Ovary (tissue), 9 donors: Measurements from ENCODE around the gene NUDCD3. TPM values are rescaled to one million over a fixed set of nuclear protein-coding genes. Genes with fewer than 3 reads are reported as not detected.

Source experiments
- DNase-seq, 5 donors: peaks; one replicate each; pipeline ENCODE4 v3.0.0-alpha.2; 2019 to 2020
- H3K27ac ChIP-seq, 2 donors: fragments of 200-600 bp; one replicate each; pipeline versions ENCODE4 v1.5.1 to v1.8.0; 2019 to 2022
- H3K27me3 ChIP-seq: fragments of 200-600 bp; one replicate; pipeline ENCODE4 v1.8.0; 2022
- H3K36me3 ChIP-seq: fragments of 200-600 bp; sonication (generic); one replicate; pipeline ENCODE4 v1.5.1; 2019
- H3K4me1 ChIP-seq: one replicate; pipeline ENCODE4 v1.8.1; 2013; ENCODE audit warnings: mild to moderate bottlenecking, moderate library complexity; ENCODE audit not compliant: insufficient read depth
- H3K4me3 ChIP-seq: fragments of 200-600 bp; sonication (generic); one replicate; pipeline ENCODE4 v1.5.1; 2017
- H3K9me3 ChIP-seq, 2 donors: fragments of 200-600 bp in 1 of 2; sonication (generic) in 1 of 2; one replicate each; pipeline versions ENCODE4 v1.5.1 to v1.8.1; 2013 to 2019; ENCODE audit warnings: mild to moderate bottlenecking in 1 of 2, moderate library complexity in 1 of 2
- CTCF ChIP-seq, 3 donors: fragments of 450-650 bp in 2 of 3; fragments of 200-600 bp in 1 of 3; IDR thresholded peaks; one replicate each; pipeline versions ENCODE4 v1.5.1 to v1.8.0; 2016 to 2022; ENCODE audit warnings: antibody characterized with exemption in 3 of 3, mild to moderate bottlenecking in 1 of 3
- EP300 ChIP-seq: sonication (generic); formaldehyde crosslinking; IDR thresholded peaks from one replicate; pipeline ENCODE4 v1.6.1; 2017; ENCODE audit warnings: antibody characterized with exemption
- POLR2A ChIP-seq: fragments of 450-650 bp; IDR thresholded peaks from one replicate; pipeline ENCODE4 v1.6.1; 2017; ENCODE audit warnings: antibody characterized with exemption, mild to moderate bottlenecking, moderate library complexity
- WGBS, 3 donors: extraction: QIAGEN DNeasy Blood & Tissue Kit in 1 of 3; methylation state at CpG; one replicate each; pipeline versions ENCODE4 v1.1.5 to v1.1.7; 2013 to 2017; 5-methylcytosine and 5-hydroxymethylcytosine counted together
- intact Hi-C, 4 donors: fragments of 100-400 bp; cut with DNase I; formaldehyde crosslinking; loops; one replicate each; pipeline versions ENCODE4 v1.11.0 to v1.15.1; 2022 to 2023
- polyA plus RNA-seq, 2 donors: library from polyadenylated mRNA; stranded (reverse); fragments of 200-250 nt in 1 of 2; fragments of 350-450 nt in 1 of 2; fragmentation: Illumina TruSeq in 1 of 2; extraction: RNeasy Lipid Tissue Mini Kit (QIAGEN cat#74804) in 1 of 2; gene quantifications; one replicate each; pipeline ENCODE4 v1.2.3, GENCODE V29; 2013 to 2014
- total RNA-seq, 7 donors: library from RNA; depleted of rRNA in 2 of 7; stranded (reverse); fragments of >200 nt in 2 of 7; fragmentation: NEBNext Ultra II Directional in 3 of 7; extraction: Animal tissue kit (Norgen Biotek cat#: 25700) in 3 of 7; gene quantifications; one replicate each; pipeline versions ENCODE4 v1.1.0 to v1.2.4, GENCODE V29; 2016 to 2023
- donor health status: DM: no; HTN: no; CAD: no; lungs with moderate emphysema.
- donor health status: DM: no; HTN: no; CAD: no.
- donor health status: Bipolar disorder and iron deficiency.
- donor health status: DM: yes; HTN: yes; CAD: no.
- donor health status: DM: no; HTN: no; CAD: no.
- donor health status: DM: yes; HTN: yes; CAD: no.

NUDCD3 gene
- total and polyA plus RNA-seq, 9 donors: 32.1 to 117 (median 102) TPM

DNA sequence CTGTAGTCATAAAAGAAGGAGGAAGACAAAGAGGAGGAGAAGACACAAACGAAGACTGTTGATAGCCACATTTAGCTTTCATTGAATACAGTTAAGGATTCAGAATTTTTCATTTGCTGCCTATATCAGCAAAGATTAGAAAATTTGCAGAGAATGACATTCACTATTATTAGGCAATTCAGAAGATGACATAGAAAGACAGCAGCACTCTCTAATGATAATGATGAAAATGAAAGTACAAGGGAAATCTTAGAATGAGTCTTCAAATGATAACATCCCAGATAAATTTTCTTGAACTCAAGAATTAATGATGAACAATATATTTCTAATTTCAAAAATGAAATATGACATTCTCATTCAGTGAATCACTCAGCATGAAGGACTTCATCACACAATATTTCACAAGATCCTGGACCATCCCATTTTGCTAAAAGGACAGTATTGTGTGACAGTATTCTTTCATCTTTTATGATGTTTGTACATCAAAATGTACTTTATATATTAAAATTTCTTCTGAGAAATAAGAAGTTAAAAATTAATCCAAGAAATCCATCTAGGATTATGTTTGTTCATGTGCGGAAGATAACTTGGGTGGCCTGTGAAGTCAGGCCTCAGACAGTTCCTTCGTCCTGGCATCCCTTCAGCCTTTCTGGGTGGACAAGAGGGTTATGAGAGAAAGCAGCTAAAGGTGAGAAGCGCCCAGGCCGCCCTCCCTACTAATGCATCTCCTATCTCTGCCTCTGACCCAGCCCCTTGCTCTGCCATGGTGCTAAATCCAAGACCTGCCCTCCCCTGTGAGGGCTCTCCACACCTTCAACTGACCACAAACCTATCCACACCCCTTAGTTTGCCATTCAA lies 117.7 kb downstream of the NUDCD3 start:
- H3K27ac ChIP-seq: no peak overlapping the region
- no peak overlapping the region for H3K4me3 ChIP-seq
- H3K27me3 ChIP-seq: no peaks in the 10 kb centered on the region
- no peaks in the 10 kb centered on the region for H3K9me3 ChIP-seq
- no peak for DNase-seq
- intact Hi-C loops: no loop called here
- no peaks in the 10 kb centered on the region for H3K36me3 ChIP-seq
- no peaks in the 10 kb centered on the region for H3K4me1 ChIP-seq
- 74 to 79% (median 74%) methylated on average over 5 of the region's 5 CpGs for WGBS, 3 donors
- TF ChIP-seq POLR2A (no peak), EP300 (no peak)

DNA sequence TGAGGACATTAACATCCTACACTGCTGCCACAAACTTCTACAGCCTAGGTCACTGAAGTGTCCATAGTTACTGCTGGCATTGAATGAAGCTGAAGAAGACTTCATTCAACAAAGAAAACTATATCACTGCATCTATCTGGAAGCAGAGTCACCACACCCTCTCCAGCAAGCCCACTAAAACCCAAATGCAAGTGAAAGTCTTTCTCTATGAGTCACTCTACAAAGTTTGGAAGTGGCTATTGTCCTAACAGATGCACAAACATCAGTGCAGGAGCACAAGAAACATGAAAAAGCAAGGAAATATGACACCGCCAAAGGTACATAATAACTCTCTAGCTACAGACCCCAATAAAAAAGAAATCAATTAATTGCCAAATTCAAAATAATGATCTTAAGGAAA lies 121.6 kb downstream of the NUDCD3 start:
- Histone ChIP-seq H3K36me3 (no peaks in the 10 kb centered on the region), H3K4me3 (no peak overlapping the region), H3K27me3 (no peaks in the 10 kb centered on the region), H3K9me3 (no peaks in the 10 kb centered on the region), H3K27ac (no peak overlapping the region), H3K4me1 (no peaks in the 10 kb centered on the region)
- DNase-seq: no peak
- WGBS, 3 donors: 86 to 96% (median 95%) methylated on average over 1 of the region's 1 CpG
- TF ChIP-seq CTCF (IDR thresholded peaks at IDR 0.05): no peak
- TF ChIP-seq EP300: no peak
- no peak for TF ChIP-seq POLR2A
- intact Hi-C loops: no loop called here

GRCh38 chr7:44368455-44368854 lies 122.0 kb downstream of the NUDCD3 start:
- H3K27ac ChIP-seq: no peak overlapping the region
- no peak for DNase-seq
- intact Hi-C loops: no loop called here
- H3K4me1 ChIP-seq: no peaks in the 10 kb centered on the region
- no peaks in the 10 kb centered on the region for H3K36me3 ChIP-seq
- H3K9me3 ChIP-seq: no peaks in the 10 kb centered on the region
- no peak overlapping the region for H3K4me3 ChIP-seq
- TF ChIP-seq POLR2A (no peak), CTCF (IDR thresholded peaks at IDR 0.05) (no peak), EP300 (no peak)
- H3K27me3 ChIP-seq: no peaks in the 10 kb centered on the region

GRCh38 chr7:44367475-44368043 lies 122.9 kb downstream of the NUDCD3 start:
- no peak overlapping the region for H3K27ac ChIP-seq
- intact Hi-C loops: no loop called here
- no peak overlapping the region for H3K4me3 ChIP-seq
- H3K36me3 ChIP-seq: no peaks in the 10 kb centered on the region
- no peak for DNase-seq
- no peaks in the 10 kb centered on the region for H3K4me1 ChIP-seq
- no peaks in the 10 kb centered on the region for H3K9me3 ChIP-seq
- H3K27me3 ChIP-seq: no peaks in the 10 kb centered on the region
- TF ChIP-seq CTCF (IDR thresholded peaks at IDR 0.05): no peak
- no peak for TF ChIP-seq POLR2A
- no peak for TF ChIP-seq EP300
- WGBS, 3 donors: 74 to 89% (median 78%) methylated on average over 5 of the region's 5 CpGs

DNA sequence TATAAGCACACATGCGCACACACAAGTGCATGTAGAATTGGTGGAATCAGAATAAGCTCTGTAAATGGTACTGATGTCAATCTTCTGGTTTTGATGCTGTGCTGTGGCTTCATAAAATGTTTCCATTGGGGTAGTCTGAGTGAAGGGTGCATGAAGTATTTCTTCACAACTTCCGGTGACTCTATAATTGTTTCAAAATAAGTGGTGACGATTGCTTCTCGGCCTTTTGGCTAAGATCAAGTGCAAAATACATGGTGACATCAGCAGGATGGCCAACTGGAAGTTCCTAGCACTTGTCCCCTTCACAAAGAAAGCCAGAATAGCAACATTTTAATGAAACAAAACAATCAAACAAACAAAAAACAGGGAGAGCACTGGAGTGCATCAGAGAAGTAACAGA lies 123.5 kb downstream of the NUDCD3 start:
- Histone ChIP-seq H3K27me3 (no peaks in the 10 kb centered on the region), H3K4me1 (no peaks in the 10 kb centered on the region), H3K36me3 (no peaks in the 10 kb centered on the region), H3K27ac (no peak overlapping the region), H3K4me3 (no peak overlapping the region), H3K9me3 (no peaks in the 10 kb centered on the region)
- TF ChIP-seq EP300: no peak
- TF ChIP-seq POLR2A: no peak
- TF ChIP-seq CTCF (IDR thresholded peaks at IDR 0.05): no peak
- 92 to 93% (median 92%) methylated on average over 4 of the region's 4 CpGs for WGBS, 3 donors
- intact Hi-C loops: no loop called here
- DNase-seq: no peak
